ENCODE data around the gene C1orf53.
"Not testable (repeated sequence)": the region's sequence is repeated elsewhere in the genome, so short reads cannot be mapped to it uniquely, and the experiment has no call there.

The C1orf53 gene

DNA sequence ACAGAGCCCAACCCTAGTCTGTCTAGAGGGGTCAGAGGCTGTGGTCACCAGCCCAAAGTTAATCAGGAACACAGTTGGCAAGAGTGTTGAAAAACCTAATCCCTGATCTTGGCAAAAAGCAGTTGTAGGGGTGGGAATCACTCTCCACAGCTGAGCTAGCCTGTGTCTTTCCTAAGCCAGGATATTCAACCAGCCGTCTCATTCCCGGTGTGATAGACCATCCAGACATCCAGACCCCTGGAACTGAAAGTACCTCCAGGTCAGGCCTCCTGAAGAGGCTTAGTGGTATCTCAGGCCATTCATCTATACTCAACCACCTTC is 19.6 kb downstream of the C1orf53 start:
- no peak for DNase-seq

DNA sequence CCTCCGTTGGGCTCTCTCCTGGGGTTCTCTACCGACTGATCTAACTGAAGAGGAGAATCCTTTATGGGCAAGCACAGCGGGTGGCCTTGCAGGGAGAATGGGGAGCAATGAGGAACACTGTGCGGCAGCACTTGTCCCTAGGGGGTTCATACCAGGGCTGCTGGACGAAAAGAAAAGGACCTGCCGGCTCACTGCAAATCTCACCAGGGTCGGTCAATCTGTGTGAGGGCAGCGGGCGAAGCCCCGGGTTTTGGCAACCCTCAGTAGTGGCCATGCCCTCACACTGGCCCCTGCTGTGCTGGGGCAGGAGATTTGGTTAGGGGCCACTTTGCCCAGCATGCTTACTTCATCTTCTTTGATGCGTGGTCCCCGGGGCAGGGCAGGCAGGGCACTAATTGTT is 20.6 kb downstream of the C1orf53 start:
- no peak for DNase-seq

DNA sequence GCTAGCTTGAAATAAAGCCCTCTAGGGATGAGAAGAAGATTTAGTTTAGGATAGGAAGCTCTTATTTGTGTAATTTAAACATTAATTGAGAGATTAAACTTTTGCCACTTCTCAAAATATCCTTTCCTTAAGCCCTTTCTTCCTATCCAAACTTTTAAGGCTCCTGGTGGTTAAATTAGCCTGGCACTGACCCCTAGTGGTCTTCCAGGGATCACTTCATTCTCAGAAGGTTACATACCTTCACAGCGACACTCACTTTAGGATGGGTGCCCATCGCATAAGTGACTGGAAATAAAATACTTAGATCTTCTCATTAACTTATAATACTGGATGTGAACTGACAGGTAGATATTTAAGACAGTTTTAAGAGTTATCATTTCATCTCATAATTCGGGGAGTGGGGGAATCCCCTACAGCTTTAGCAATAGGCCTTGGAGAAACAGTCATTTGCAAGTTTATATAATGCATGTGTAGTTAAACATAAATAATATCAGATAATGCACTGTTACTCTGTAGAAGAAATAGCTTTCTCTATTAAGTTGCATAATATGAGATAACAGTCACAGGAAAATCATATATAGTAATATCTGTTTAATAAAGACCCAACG is 22.2 kb downstream of the C1orf53 start:
- no peak for DNase-seq

GRCh38 chr1:197927908-197928665 is 25.7 kb downstream of the C1orf53 start:
- no peak for DNase-seq

- DNase-seq = no peak
Observed at GRCh38 chr1:197928849-197929336, 26.5 kb downstream of the C1orf53 start.

DNA sequence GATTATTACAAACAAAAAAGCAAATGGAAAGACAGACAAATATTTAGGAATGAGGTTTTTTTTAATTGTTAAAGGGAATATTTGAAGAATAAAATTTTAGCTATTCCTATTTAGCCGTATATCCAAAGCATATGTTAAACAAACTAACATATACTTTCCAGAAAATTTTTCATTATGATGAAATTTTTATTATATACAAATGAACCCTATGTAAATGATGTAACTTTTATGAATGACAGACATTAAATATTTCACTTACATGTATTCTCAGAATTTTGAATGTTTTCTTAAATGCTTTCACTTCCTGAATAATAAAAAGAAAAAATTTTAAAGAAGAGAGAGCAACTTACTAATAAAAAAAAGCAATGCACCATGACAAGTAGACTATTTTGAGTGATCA is 30.6 kb downstream of the C1orf53 start:
- DNase-seq = no peak

DNA sequence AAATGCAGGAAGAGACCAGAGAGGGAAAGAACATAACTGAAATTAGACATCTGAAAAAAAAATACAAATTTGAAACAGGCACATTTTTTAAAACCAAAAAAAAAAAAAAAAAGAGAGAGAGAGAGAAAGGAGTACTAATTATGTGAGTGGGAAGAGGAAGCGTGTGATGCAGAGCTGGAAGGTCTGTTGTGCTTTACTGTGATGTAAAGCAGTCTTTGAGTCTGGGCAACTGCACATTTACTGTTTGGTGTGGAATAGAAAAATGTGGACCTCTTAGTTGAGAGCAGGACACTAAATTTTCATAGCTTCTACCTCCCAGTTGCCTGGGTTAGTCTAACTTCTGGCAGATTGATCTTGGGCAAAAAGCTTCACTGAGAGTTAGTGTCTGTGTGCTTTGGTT is 31.2 kb downstream of the C1orf53 start:
- no peak for DNase-seq

- no peak for DNase-seq
Observed at GRCh38 chr1:197937381-197937780, 35.0 kb downstream of the C1orf53 start.

DNA sequence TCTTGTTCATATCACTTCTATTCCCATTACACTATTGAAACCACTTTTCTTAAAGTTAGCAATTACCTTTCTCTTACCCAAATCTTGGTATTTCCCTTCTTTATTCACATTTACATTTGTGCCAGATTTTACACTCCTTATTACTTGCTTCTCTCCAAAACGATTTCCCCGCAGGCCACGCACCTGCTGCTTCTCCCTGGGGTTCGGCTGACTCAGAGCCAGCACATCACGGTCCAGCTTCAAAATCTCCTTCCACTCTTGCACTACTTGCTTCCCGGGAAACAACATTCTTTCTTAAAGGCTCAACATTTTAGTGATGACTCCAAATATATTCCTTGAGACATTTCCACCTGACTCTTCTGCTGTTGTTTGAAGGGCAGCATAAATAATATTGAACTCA is 35.5 kb downstream of the C1orf53 start:
- DNase-seq = no peak

- DNase-seq = not testable (repeated sequence)
Observed at GRCh38 chr1:197939159-197939980, 36.9 kb downstream of the C1orf53 start.

DNA sequence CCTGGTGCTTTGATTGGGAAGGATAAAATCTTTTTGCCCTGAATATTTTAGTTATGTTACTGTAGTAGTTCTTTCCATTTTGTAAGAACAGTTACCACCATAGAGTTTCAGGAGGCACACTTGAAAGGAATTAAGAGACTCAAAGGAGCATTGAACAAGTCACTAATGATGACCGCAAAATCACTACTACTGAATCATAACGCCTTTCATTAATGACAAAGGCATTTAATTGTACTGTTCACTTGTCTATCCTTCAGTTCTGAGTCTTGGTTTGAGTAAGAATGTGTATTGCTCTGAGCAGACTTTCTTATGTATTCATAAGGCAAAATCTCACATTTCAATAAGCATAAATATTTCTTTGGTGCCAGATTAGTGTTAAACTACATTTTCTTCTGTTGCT is 39.6 kb downstream of the C1orf53 start:
- no peak for DNase-seq

DNA sequence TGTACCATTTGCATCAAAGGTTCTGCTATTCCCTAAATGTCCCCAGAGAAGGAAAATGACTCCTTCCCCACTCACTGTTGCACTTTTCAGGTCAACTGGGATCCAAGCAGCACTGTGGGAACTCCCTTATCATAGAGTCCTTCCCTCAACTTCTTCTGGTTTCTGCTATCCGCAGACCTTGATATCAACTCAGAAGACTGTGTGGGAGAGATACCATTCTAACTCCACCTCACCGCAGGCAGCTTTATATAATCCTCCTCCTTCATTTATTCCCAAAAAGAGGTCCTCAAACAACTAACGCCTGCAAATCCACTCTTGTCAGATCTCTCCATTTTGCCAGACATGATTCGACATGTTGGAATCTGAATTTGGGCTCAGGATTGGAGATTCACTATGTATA is 42.1 kb downstream of the C1orf53 start:
- no peak for DNase-seq

- DNase-seq = no peak
Observed at GRCh38 chr1:197948926-197949899, 46.8 kb downstream of the C1orf53 start.

DNA sequence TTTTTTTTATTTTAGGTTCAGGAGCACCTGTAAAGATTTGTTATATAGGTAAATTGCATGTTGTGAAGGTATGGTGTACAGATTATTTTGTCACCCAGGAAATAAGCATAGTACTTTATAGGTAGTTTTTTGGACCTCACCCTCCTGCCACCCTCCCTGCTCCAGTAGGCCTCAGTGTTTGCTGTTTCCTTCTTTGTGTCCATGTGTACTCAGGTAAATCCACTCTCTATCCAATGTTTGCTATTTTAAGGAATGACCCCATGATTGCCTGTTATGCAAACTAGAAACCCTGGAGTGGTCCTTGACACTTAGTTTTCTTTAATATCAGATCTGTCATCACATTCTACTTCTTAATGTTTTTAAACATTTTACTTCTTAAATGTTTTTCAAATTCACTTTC is 48.7 kb downstream of the C1orf53 start:
- DNase-seq = no peak

DNA sequence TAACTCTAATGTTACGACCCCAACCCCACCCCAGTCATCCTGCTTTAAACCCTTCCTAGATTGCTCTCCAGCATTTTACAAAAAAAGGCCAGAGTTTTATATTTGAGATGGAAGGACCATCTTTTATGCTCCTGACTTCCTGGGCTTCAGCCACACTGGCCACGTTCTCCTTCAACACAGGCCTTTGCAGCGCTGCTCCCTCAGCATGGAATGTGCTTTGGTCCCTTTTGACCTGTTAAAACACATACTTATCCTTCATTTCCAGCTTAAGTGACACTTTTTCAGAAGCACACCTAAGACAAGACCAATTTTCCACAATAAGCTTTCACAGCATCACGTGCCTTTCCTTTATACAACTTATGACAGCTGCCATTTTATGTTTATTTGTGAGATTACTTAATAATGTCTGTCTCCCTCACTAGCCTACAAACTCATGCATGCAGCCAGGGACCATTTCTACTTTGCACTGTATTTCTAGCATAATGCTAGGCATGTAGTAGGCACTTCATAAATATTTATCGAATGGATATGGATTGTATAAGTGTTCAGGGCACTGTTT is 49.3 kb downstream of the C1orf53 start:
- DNase-seq = no peak

GRCh38 chr1:197953472-197953871 is 51.0 kb downstream of the C1orf53 start:
- DNase-seq = not testable (repeated sequence)

DNA sequence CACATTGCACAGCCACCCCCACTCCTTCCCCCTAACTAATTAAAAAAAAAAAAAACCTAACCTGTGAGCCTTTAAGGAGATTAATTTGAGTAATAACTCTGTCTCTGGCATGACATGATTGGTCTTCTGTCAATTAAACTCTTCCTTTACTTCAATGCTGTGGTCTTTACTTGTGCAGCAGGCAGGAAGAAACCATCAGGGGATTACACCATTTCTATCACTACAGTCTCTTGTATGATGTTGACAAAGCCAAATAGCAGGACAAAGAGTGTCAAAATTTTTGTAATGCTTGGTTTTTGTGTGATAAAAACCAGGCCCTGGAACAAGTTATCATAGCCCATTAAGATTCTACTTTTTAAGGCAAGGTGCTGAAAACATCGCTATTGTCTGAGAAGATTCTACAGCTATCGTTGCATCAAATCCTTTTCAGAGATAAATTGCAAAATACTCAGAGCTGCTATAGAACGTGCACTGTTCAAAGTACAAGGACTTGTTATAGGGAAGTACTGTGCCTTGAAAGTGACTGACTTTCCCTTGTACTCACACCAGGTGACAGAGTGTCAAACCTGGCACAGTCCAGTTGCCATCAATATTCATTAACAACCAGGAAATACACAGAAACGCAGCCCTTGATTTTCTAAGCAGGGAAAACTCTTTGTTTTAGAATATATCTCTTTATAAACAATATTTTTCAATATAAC is 52.4 kb downstream of the C1orf53 start:
- DNase-seq = no peak

DNA sequence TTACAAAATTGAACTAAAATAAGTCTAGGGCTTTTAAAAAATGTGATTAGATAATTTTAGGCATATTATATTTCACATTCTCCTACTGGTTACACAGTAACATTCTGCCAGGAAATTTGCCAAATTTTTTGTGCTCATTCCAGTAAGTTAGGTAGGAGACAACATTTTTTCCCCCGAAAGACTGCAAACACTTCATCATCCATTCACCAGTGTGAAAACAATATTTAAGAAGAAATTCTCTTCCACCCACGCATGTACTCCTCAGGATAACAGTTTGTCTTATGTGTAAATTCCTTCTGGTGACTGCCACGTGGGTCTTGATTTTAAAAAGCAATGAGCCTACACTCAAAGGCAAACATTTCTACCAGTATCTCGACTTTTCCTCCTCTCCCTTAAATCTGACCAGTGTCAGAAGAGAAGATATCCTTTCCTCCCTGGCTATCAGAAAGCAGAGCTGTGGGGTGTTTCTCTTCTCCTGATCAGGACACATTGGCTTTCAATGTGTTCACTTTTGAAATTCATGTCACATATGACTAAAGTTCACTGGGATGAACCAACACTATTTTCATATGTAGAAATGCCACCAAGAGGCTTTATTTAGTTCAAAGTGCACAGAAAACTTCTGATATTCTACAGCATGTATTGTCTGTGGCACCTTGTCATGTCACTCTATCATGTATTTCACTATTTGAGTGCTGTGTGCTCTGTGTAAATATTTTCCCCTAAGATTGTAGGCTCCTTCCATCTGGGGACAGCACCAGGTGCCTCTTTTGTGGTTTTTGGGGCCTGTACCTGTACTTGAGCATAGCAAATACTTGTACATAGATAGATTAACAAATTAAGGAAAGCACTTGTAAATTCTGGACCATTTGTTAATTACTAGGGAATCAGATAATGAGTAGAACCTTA is 53.3 kb downstream of the C1orf53 start:
- DNase-seq = no peak

All from DMS153 (cell line).